NCI-H2227 (cell line): Measurements from ENCODE around the gene CCDC190.
"Not testable (repeated sequence)": the region's sequence is repeated elsewhere in the genome, so short reads cannot be mapped to it uniquely, and the experiment has no call there.

ENCODE experiments used
- DNase-seq: peaks from one replicate; lab custom pipeline; 2025; ENCODE audit not compliant: unreplicated experiment; lab: John Stamatoyannopoulos, UW

Gene CCDC190

GRCh38 chr1:162878000-162878596, 17.1 kb upstream of the CCDC190 start:
- DNase-seq: peak; percentile 72

GRCh38 chr1:162877412-162877811, 16.4 kb upstream of the CCDC190 start:
- no peak for DNase-seq

DNA sequence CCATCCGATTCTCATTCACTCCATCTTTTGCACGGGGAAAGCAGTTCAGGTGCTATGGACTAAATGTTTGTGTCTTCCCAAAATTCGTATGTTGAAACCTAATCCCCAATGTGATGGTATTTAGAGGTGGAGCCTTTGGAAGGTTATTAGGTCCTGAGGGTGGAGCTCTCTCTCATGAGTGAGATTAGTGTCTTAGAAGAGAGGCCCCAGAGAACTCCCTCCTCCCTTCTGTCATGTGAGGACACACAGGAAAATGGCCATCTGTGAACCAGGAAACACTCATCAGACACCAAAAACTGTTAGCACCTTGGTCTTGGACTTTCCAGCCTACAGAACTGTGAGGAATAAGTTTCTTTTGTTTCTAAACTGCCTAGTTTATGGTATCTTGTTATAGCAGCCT, 15.8 kb upstream of the CCDC190 start:
- DNase-seq: no peak

- no peak for DNase-seq
Measured at GRCh38 chr1:162873671-162874666, 13.0 kb upstream of the CCDC190 start.

DNA sequence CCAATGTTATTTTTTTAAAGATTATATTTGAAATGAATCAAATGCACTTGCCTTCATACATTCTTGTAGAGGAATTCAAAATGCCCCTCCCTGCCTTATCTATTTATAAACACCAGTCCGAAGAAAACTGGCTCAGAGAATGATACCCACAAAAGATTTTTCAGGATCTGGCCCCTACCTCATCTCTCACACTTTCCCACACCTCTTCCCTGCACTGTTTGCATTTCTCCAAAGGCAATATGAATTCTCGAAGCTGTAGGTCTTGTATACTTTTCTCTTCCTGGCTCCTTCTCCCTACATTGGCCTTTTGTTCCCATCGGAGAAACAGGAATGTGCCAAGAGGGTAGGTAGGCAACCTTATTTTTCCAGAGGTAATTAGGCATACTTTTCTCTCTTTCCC, 12.0 kb upstream of the CCDC190 start:
- DNase-seq: no peak

GRCh38 chr1:162871417-162871816, 10.4 kb upstream of the CCDC190 start:
- not testable (repeated sequence) for DNase-seq

DNA sequence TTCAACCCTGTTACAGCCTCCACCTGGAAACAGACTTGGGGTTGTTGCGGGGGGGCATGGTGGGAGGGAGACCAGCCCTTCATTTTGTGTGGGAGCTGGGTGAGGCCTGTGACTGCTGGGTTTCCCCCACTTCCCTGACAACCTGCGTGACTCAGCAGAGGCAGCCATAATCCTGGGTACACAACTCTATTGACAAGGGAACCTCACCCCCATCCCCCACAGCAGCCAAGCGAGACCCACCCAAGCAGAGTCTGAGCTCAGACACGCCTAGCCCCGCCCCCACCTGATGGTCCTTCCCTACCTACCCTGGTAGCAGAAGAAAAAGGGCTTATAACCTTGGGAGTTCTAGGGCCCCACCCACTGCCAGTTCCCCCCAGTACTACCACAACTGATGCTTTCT, 8.0 kb upstream of the CCDC190 start:
- DNase-seq: no peak

DNA sequence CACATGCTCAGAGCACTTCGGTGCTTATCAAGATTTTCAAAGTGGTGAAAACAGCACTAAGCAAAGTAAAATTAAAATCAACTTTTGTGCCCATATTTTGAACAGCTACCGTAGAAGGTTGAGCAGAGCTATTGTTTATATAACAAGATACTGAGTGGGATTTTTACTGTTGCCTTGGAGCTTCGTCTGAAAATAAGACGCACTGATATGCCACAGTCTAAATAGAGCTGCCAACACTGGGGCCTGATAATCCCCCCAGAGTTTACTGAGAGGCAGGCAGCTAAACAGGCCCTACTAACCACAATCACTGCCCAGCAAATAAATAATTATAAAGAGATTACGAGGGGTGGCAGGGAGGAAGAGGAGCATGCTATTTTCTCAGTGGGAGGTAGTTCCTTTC, 650 bp upstream of the CCDC190 start:
- DNase-seq: no peak

- no peak for DNase-seq
Measured at GRCh38 chr1:162859191-162859590, 1.8 kb downstream of the CCDC190 start.

DNA sequence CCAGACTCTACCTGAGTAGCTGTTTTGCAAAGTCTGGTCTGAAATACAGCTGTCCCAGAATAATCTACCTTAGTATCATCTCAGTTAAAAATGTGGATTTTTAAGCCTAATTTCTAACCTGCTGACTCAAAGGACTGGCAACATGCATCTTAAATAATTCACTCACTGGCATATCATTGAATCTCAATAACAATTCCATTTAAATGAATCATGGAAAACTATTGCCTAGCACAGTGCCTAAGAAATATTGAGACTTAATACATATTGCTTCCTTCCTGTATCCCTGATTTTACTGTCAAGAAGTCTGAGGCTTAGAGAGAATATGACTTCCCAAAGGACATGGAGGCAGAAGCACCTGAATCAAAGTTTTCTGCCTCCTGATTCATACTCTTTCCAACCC, 3.1 kb downstream of the CCDC190 start:
- DNase-seq: no peak

DNA sequence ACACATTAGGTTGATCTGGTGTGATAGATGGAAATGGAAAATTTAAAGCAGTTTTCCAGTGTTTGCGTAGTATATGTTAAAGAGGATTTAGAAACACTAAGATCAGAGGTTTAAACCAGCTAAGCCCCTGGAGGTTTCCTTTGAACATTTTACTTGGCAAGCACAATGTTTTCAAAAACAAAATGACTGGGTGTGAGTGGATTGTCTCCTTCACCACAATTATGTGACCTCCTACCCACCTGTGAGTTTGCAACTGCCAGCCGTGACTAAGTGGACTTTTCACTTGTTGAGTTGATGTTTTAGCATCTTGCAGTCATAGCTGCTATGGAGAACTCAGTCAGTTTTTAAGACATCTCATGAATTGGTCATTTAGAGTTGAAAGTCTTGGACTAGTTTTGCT, 4.7 kb downstream of the CCDC190 start:
- DNase-seq: no peak

- DNase-seq: no peak
Measured at GRCh38 chr1:162855461-162856150, 5.4 kb downstream of the CCDC190 start.

DNA sequence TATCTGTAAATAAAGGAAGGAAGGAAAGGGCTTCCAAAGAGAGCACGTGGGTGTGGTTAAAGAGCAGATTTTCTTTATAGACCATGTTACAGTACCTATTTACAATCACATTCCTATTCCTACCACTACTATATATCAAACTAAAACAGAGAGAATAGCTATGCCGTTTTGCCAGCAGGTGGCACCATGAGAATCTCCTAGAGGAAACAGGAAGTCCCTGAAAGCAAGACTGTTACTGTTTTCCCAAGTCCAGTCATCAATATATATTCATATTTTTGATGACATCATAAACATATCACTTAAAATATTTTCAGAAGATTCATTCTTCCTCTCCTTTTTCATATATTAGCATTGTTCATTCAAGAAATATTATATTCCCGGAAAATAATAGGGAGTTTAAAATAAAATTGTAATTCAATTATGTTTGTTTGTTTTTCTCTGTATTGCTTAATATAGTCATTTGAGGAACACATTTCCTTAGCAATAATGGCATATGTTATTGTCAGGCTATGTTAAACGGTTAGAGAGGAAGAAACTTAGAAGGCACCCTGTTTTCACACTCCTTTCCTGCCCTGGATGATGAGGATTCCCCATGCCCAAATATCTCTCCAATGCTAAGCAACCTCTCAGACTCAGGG, 6.6 kb downstream of the CCDC190 start:
- peak; percentile 78 for DNase-seq

- DNase-seq: no peak
Measured at GRCh38 chr1:162851341-162851740, 9.6 kb downstream of the CCDC190 start.

GRCh38 chr1:162849711-162850110, 11.3 kb downstream of the CCDC190 start:
- DNase-seq: no peak

DNA sequence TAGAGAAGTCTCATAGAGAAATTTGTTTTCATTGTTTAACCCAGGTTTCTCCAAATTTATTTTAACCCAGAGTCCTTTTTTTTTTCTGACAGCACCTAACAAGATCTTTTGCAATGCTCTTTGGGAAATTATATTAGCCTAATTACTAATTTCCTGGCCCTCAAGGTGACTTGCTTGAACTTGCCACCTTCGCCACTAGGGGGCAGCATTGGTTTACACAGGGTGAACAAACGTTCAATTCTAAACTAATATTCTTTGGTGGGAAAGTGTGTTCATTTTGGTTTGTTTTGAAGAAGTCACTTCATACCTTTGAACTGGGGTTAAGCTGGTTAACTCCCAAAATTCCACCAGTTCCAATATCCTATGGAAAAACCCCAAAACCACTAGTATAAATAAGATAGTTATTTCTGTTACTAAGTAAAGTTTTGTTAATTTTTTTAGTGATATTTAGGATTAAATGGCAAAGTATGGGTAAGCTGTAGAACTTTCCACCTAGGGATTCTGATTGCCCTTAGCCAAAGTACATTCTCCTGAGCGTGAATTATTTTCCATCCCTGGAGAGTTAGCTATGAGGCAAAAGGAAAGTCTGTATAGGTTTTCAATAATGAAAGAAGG, 13.0 kb downstream of the CCDC190 start:
- DNase-seq: peak; percentile 83

- DNase-seq: no peak
Measured at GRCh38 chr1:162846256-162847212, 14.4 kb downstream of the CCDC190 start.

GRCh38 chr1:162844153-162844552, 16.8 kb downstream of the CCDC190 start:
- no peak for DNase-seq

DNA sequence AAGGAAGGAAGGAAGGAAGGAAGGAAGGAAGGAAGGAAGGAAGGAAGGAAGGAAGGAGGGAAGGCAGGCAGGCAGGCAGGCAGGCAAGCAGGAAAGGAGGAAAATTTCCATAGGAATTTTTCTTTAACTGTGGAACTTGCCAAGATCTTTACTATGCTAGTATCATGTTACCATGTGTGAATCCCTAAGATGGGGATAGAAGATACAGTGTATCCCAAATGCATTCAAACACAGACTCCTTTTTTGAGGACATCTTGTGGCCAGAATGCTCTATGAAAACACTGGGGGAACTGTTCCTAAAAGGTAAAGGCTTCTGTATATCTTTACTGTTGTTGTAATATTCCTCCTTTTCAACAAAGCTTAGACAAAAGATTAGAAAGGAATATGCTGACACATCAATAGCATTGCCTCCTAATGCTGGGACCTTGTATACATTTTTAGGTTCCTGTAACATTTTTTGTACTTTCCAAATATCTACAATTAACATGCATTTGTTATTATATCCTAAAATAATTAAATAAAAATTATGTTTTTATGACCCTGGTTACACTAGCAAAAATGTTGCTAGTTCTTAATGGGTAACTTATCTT, 20.6 kb downstream of the CCDC190 start:
- DNase-seq: no peak
